HG02938 (cell line): ENCODE results near the gene GMCL2.

Experiments used
- ATAC-seq: cut with Tn5 transposase; IDR thresholded peaks from one replicate; pipeline ENCODE4 v1.9.1; 2021; ENCODE audit warnings: mild to moderate bottlenecking, moderate library complexity; ENCODE audit not compliant: unreplicated experiment

GMCL2 gene

DNA sequence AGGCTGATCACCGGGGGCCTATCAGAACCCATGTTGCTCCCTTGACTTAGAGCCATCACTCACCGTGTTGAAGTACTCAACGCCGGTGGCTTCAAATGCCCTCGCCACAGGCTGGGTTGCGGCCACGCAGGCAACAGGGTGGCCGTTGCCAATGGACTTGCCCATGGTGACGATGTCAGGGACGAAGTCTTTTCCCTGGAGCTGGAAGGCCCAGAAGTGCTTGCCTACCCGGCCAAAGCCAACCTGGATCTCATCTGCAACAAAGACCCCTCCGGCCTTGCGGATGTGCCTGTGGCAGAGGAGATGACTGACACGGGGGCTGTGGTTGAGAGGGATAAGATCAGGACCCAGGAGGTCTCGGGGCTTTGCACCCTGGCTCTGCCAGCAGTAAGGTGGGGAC, 35.1 kb upstream of the GMCL2 start:
- no peak for ATAC-seq

DNA sequence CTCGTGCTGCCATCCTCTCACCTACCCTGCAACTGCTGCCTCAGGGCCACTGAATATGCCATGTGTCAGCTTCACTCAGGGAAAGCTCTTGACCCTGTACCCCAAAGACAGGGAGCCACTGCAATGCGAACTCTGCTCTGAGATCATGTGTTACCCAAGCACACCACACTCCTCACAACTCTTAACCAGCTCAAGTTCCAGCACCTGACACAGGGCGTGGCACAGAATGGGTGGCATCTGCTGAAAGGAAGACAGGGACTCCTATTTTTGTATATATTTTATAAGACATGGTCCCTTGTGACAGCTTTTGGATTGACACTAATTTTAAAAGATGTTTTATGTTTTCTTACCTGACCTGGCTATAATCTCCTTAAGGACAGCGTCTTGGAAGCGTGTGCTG, 34.7 kb upstream of the GMCL2 start:
- ATAC-seq = no peak

DNA sequence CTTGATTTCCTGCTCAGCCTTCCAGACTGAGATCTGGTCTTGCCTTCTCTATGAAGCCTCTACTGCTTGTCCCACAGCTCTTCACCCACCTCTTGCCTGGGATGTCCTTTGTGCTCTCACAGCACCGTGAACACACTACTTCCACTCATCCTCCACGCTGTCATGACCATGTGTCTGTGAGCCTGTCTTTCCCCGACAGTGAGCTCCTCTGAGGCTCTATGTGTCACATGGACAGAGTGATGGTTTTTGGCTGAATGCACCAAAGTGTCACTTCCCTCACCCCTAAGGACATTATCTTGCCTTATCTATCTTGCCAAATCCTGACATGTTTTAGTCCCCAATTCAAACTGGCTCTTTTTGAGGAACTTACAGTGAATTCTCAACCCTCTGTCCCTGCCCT, 34.1 kb upstream of the GMCL2 start:
- no peak for ATAC-seq

DNA sequence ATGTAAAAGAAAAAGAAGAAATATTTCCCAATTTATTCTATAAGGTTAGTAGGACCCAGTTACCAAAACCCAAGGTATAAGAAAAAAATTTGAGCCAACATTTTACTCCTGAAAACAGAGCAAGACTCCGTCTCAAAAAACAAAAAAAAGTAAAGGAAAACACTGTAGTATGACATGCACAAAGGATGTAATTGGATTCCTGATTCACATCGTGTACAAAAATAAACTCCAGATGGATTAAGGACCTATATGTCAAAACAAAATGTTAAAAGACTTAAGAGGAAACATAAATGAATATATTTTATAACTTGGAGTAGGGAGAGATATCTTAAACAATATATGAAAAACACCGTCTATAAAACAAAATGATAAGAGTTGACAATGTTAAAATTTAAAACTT, 31.7 kb upstream of the GMCL2 start:
- ATAC-seq = no peak

DNA sequence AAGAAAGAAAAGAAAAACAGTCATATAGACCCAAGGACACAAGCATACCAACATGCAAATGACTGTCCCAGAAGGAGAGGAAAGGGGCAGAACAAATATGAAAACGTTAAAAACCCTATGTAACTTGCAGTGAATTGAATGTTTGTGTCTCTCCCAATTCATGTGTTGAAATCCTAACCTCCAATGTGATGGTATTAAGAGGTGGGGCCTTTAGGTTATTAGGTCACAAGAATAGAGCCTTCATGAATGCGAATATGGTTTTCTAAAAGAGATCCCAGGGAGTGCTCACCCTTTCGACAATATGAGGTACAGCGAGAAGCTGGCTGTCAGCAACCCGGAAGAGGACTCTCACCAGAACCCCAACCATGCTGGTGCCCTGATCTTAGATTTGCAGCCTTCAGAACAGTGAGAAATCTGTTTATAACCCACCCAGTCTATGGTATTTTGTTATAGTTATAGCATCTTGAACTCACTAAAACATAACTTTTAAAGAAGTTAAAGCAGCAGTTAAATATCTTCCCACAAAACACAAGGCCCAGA, 31.1 kb upstream of the GMCL2 start:
- ATAC-seq = no peak

DNA sequence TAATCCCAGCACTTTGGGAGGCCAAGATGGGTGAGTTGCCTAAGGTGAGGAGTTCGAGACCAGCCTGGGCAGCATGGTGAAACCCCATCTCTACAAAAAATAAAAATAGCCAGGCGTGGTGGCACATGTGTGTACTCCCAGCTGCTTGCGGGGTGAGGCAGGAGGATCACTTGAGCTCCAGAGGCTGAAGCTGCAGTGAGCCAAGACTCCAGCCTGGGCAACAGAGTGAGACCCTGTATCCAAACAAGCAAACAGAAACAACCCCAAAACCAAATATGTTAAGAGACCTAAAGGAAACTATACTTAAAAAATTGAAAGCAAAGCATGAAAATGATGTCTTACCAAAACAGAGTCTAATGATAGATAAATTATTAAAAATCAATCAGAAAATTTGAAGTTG, 29.6 kb upstream of the GMCL2 start:
- no peak for ATAC-seq

DNA sequence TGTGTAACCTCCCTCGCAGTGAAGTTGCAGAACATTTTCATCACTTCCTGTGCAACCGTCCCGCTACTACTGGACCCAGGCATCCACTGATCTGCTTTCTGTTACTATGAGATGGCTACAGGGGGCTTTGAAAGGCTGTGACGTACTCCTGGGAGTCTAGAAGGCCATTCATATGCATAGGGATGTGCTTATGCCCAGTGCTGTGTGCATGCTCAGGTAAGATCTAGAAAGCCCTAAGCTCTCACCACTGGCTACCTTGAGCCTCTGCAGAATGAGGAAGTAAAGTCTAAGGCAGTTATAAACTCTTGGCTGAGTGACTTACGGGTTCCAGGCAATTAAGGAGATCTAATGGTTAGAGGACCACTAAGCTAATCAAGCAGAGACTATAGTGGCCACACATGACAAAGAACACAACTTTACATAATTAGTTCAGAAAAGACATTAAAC, 28.9 kb upstream of the GMCL2 start:
- ATAC-seq = no peak

DNA sequence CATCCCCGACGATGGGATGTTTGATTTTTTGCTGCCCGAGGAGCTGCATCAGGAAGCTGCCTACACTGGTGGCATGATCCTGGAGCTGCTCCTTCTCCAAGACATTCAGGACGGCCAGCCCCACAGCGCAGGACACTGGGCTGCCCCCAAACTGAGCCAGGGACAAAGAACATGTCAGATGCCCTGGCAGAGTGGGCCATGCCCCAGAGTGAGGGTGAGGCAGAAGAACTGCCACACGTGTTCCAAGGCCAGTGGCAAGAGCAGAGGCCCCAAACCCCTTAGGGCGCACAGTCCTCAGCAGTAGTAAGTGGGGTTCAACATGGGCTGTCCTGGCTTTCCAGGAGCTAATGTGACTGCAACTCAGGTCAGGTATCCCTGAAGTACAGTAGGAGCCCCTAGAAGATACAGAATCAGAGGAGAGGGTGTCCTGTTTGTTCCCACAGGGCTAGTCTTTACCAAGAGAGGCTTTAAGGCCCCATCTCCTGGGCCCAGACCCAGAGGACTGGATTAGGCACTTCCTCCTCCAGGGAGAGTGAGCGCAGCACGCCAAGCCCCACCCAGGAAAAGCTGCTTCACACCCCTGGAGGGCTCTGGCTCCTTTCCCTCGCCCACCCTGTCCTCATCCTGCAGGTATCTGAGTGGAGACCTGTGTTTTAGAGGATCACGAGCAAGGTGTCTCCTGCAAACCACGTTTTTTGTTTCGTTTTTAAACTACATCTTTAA, 28.3 kb upstream of the GMCL2 start:
- no peak for ATAC-seq

DNA sequence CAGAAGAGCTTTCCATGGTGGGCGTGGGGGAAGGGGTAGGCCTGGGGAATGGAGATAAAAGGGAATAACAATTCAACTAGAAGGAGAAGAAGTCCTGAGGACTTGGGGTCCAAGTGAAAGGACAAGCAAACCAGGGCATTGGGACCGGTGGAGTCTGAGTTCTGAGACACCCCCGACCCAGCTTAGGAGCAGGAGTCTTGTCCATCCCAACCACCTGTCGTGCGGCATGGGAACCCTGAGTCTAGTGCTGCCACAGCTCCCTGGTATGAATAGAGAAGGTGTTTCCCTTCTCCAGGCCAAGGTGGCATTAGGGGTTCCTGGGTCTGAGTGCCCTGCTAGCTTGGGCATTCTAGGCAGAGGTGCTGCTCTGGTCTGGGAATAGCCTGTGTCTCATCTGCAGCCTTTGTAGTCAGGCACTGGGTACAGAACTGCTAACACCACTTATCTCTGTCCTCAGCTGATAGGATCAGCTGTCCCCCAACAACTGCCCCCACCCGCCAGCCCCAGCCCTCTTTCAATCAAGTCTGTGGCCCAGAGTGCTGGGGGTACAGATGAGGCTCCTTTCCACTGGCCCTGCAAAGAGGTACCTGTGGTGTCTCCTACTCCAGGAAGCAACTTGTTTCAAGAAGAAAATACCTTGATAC, 27.1 kb upstream of the GMCL2 start:
- no peak for ATAC-seq

DNA sequence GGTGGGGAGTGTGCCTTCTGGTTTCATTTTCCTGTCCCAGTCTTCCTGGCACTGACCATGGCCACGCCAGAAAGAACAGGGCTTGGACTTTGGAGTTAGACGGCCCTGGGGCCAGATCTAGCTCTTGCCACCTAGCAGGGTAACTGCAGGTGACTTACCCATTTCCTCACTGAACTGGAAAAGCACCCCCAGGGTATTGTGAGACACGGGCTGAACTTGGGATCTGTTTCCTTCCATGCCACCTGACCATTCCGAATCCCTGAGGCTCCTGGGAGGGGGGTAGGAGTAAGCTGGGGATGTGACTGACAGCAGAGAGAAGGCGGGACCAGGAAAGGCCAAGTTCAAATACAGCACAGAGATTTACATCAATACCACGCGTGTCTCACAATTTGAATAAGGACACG, 26.6 kb upstream of the GMCL2 start:
- ATAC-seq = no peak

DNA sequence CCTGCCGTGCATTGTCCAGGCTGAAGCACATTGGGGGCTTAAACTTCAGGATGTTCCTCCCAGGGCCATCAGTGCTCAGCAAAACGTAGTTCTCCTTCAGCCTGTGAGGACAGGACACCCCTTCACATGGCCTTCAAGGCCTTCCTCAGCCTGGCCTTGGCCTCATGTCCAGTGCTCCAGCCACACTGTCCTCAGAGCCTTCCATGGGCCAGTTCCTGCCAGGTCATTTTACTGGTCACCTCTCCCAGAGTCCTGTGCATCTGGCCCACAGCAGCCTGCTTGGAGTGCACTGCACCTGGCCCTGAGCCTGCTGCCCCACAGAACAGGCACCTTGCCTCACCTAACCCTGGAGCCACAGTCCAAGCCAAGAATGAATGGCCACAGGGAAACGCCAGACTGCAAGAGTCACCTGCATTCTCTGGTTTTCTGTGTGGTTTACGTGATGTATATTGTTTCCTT, 25.9 kb upstream of the GMCL2 start:
- no peak for ATAC-seq

DNA sequence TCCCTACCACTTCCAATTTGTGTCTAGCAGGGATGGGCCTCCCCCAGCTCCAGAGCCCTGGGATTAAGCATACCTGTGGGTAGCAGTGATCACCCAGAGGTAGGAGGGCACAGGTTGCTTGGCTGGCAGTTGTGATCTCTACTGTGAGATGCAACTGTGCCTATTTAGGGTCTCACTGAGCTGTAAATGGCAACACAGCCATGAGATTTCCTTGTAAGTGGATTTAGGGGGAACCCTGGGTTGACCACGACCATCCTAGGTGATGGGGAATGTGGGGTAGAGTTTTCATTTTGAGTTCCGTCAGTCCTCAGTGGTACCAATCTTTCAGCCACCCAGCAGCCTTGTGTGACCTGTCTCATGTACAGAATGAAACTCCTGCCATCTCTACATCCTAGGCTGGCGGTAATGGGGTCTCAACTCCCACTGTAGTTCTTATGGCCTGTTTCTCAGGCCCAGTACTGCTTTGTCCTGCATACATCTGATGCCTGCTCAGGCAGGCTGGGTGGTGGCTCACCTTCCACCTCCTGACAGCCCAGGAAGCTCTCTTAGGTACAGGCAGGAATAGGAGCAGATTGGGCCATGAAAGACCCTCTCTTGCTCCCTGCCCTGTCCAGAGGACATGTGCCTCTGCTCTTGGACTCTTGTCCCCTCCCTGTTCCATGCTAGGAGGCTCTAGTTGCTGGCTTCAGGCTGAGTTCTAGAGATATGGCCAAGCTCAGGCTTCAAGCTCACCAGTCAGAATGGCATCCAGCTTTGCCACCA, 25.3 kb upstream of the GMCL2 start:
- ATAC-seq = no peak

DNA sequence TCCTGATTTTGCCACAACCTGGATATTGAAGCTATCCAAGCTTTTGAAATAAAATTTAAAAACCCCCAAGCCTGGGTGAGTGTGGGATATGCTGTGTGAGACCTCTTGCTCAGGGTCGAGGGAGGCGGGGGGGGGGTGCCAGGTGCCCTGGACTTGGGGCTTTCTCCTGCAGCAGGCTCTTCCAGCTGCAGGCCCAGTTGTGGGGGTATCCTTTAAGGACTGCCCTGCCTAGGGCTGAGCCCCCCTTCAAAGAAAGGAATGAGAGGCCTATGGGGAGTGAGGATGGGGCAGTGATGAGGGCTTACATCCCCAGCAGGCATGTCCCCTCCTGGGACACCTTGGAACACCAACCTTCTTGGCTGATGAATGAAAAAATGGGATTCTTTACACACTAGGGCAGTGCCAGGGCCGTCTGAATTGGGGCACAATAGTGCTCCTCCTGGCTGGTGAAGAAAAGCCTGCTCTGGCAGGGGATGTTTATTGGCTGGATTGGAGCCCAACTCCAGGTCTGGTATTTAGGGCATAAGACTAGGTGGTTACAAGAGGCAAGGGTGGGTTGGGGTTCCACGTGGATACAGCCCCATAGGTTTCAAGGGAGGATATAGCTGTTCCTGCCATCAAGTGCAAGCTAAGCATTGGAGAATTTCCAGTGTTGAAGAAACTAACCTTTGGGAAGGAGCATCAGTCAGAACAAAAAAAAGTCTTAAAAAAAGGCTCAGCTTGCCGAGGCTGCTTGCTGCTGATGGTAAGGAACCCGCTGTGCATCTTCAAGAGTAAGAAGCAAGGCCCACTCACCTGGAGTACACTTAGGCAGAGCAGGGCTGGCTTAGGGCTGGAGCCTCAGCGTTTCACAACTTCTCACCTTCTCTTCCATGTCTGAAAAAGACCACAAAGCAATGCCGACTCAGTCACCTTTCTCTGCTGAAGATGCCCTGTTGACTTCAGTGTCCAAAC, 24.2 kb upstream of the GMCL2 start:
- no peak for ATAC-seq

DNA sequence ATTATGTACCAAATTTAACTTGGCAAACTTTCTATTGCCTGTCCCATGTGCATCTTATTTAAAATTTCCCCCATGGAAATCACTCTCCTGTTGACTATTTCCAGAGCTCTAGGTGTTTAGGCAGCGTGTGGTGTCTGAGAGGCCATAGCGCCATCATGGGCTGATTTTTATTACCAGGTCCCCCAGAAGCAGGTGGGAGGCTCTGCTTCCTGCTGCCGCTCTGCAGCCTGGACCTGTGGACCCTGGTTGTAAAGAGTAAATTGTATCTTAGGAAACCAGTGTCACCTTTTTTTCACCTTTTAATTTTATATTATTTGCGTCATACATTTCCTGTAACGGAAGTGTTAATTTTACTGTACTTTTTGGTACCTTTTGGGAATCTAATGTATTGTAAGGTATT, 23.5 kb upstream of the GMCL2 start:
- no peak for ATAC-seq

DNA sequence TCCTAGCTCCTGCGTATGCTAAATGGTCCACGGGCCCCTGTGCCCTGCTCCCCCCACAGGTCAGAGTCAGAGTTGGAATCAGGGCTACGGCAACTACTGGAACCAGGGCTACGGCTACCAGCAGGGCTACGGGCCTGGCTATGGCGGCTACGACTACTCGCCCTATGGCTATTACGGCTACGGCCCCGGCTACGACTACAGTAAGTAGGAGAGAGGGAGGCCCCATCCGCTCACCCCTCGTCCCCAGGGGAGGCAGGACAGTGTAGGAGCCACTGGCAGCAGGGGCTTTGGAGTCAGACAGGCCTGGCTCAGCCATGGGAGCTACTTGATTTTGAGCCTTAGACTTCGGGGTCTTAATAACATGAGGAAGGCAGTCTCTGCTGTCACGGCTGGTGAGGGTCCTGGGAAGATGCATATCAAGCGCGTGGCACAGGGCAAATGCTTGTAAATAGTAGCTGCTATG, 22.9 kb upstream of the GMCL2 start:
- ATAC-seq = no peak

DNA sequence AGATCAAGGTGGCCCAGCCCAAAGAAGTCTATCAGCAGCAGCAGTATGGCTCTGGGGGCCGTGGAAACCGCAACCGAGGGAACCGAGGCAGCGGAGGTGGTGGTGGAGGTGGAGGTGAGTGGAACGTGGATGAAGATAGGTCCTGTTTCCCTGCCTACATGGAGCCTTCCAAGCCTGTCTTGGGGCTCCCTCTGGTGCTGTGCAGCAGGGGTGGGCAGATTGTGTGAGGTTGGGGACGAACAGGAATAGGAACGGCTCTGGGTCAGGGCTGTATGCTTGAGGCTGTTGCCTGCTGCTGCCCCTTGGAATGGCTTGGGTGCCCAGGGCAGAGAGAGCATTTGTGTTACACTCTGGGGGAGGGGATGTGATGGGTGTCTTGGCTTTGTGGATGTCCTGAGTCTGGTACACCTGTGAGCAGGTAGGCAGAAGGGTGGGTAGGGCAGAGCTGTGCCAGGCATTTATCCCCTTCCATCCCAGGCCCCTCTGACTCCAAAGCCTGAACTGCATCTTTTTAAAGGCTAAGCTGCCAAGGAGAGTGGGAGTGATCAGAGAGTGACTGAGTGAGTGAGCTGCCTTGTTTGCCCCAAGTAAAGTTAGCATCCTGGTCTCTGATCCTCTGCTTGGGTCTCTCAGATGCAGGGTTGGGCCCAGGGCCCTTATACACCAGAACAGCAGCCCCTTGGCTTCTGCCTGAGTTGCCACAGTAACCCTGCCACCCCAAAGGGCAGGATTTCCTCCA, 22.3 kb upstream of the GMCL2 start:
- no peak for ATAC-seq

DNA sequence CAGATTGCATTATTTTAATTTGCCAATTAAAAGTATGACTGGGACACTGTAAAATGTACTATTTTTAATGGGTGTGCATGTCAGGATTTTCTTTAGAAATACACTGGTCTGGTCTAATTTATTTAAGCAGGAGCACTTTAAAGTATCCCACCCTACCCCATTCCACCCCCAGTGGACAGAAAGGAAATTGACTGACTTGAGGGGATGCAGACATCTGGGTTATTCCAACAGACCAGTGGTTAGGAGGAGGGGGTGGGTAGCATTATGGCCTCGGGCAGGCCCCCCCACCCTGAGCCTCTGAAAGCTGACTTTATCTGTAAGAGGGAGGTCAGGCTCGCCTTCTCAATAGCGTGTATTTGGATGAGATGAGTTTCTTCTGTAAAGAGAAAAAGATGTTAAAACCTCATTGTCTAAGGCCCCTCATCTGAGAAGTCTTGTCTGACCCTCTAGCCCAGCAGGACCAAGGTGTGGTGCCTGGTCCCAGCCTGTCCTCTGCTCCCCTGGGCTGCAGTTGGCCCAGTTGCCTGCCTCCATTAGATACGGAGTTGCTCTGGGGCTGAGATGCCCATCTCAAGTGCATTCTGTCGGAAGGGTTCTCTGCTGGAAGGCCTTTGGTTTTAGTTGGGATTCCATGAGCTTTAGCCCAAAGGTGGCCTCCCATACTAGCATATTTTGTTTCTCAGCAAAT, 21.5 kb upstream of the GMCL2 start:
- ATAC-seq = no peak

DNA sequence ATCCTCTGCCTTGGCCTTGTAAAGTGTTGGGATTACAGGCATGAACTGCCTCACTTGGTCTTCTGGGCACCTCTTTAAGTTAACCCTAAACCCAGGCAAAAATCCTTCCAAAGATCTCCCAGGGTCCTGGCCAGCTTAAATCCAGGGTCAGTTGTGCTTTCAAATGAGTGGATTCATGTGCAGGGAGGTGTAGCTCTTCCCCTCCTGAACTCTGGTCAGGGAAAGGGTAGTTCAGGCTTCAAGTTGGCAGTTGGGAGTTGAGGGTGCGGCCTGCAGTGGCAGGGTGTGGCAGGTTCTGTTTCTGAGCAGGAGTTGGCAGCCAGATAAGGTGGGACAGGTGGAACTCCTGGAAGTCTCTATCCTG, 20.7 kb upstream of the GMCL2 start:
- no peak for ATAC-seq

DNA sequence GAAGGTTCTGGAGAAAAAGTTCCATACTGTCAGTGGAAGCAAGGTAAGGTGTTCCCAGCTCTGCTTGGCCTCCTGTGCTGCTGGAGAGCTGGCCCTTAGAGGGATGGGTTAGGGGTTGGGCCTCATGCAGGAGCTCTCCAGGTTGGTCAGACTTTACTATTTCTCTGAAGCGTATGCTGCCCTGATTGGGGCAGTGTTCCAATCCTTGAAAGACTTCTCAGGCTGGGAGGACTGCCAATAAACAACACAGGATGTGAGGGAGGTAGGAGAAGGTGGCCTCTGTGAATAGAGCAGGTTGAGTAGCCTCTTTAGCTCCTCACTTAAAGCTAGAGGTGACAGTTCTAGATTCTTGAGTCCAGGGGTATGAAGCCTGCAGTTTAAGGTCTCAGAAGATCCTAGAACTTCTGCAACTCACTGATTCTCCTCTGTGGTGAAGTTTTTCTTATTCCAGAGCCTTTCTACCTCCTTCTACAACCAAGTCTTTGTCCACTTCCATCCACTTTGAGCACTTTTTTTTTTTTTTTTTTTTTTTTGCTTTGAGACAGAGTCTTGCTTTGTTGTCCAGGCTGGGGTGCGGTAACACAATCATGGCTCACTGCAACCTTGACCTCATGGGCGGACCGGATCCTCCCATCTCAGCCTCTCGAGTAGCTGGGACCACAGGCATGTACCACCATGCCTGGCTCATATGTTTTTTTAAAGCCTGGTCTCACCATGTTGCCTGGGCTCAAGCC, 20.2 kb upstream of the GMCL2 start:
- ATAC-seq = no peak
